Spleen (tissue), 7 donors: ENCODE data around the gene MAMDC2.

Experiments used
- CTCF ChIP-seq, 11 experiments: fragments of 200-600 bp in 7 of 11; fragments of 450-650 bp in 4 of 11; sonication (generic) in 4 of 11; IDR thresholded peaks in 8 of 11; conservative IDR thresholded peaks in 3 of 11; 1 replicate in 7 of 11; 2 replicates in 4 of 11; pipeline versions ENCODE4 v1.4.0 to v1.8.0; 2016 to 2021; ENCODE audit warnings: antibody characterized with exemption in 11 of 11, inconsistent platforms in 4 of 11, mild to moderate bottlenecking in 1 of 11
- POLR2A ChIP-seq, 3 donors: fragments of 450-650 bp; IDR thresholded peaks; one replicate each; pipeline ENCODE4 v1.5.1; 2017; ENCODE audit warnings: antibody characterized with exemption in 3 of 3, mild to moderate bottlenecking in 1 of 3
- donor health status: DM: no; HTN: no; CAD: no; lungs with moderate emphysema.
- donor health status: DM: no; HTN: no; CAD: no.
- donor health status: DM: no; HTN: no; CAD: no.

- no peak for TF ChIP-seq CTCF (IDR thresholded peaks at IDR 0.05 in 8 of 11, conservative IDR thresholded peaks at IDR 0.05 in 3 of 11)
- TF ChIP-seq POLR2A (IDR thresholded peaks at IDR 0.05) = no peak
Measured at GRCh38 chr9:70147196-70147595, 103.5 kb downstream of the MAMDC2 start.
